GM12801 (cell line): ENCODE measurements around the gene ING5.

Experiments used
- CTCF ChIP-seq: IDR thresholded peaks from one replicate; pipeline ENCODE4 v1.5.1; 2011; ENCODE audit warnings: control low read depth; ENCODE audit not compliant: insufficient read length; ENCODE audit errors: extremely low read depth

The ING5 gene

GRCh38 chr2:241762933-241763369, 61.1 kb downstream of the ING5 start:
- TF ChIP-seq CTCF, result no peak

- no peak for TF ChIP-seq CTCF
Observed at GRCh38 chr2:241763551-241764274, 61.9 kb downstream of the ING5 start.

GRCh38 chr2:241764275-241765241, 62.7 kb downstream of the ING5 start:
- TF ChIP-seq CTCF, result no peak

GRCh38 chr2:241767464-241768250, 65.8 kb downstream of the ING5 start:
- no peak for TF ChIP-seq CTCF

- no peak for TF ChIP-seq CTCF
Observed at GRCh38 chr2:241768251-241768711, 66.4 kb downstream of the ING5 start.

GRCh38 chr2:241768850-241769249, 67.0 kb downstream of the ING5 start:
- TF ChIP-seq CTCF, result no peak

GRCh38 chr2:241769819-241770184, 68.0 kb downstream of the ING5 start:
- no peak for TF ChIP-seq CTCF
